ENCODE results near the gene GJC1. TPM values are rescaled to one million over a fixed set of nuclear protein-coding genes. Genes with fewer than 3 reads are reported as not detected.

Gene GJC1
- total RNA-seq, 1 donor from 2014 or later: 60.9 TPM

DNA sequence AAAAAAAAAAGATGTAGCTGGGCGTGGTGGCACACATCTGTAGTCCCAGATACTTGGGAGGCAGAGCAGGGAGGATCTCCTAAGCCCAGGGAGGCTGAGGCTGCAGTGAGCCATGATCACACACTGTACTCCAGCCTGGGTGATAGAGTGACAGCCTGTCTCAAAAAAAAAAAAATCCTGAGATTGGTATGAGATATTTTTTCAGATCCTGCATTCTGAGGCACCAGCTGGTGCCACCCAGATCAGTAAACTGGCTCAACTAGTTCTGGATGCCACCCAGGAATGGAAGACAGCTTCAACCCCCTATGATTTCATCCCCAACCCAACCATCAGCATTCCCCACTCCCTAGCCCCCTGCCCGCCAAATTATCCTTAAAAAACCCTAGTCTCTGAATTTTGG, 7.1 kb upstream of the GJC1 start:
- Mint-ChIP-seq H3K36me3 (ENCODE audit: unreplicated experiment) (no peaks in the 10 kb centered on the region), H3K9me3 (ENCODE audit: unreplicated experiment) (no peaks in the 10 kb centered on the region), H3K27me3 (ENCODE audit: unreplicated experiment) (peaks cover 7% of the 10 kb centered on the region), H3K27ac (ENCODE audit: unreplicated experiment) (no peak overlapping the region), H3K4me1 (ENCODE audit: low read depth, unreplicated experiment) (no peaks in the 10 kb centered on the region), H3K4me3 (ENCODE audit: unreplicated experiment) (no peak overlapping the region)
- DNase-seq: no peak
- no peak for TF ChIP-seq CTCF (IDR thresholded peaks at IDR 0.05; ENCODE audit: partially characterized antibody, unreplicated experiment)

DNA sequence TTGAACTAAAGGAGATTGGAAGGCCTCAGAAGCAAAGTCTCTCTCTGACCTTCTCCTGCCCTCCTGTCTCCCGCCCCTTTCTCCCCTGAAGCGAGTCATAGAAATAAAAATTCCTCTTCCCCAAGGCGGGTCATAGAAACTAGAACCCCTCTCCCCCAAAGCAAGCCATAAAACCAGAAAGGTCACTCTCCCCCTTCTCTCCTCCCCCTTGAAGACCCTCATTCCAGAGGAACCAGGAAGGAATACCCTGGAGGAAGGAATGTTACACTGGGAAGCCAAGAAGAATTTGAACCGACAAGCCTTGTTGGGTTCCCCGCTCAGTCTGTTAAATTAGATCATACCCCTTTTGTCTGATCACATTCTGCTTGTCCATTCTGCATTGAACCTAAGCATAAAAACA, 2.7 kb upstream of the GJC1 start:
- H3K27me3 Mint-ChIP-seq (ENCODE audit: unreplicated experiment): peaks cover 16% of the 10 kb centered on the region
- no peak overlapping the region for H3K27ac Mint-ChIP-seq (ENCODE audit: unreplicated experiment)
- no peaks in the 10 kb centered on the region for H3K4me1 Mint-ChIP-seq (ENCODE audit: low read depth, unreplicated experiment)
- DNase-seq: no peak
- no peaks in the 10 kb centered on the region for H3K36me3 Mint-ChIP-seq (ENCODE audit: unreplicated experiment)
- no peak for TF ChIP-seq CTCF (IDR thresholded peaks at IDR 0.05; ENCODE audit: partially characterized antibody, unreplicated experiment)
- peaks cover 9% of the 10 kb centered on the region for H3K9me3 Mint-ChIP-seq (ENCODE audit: unreplicated experiment)
- no peak overlapping the region for H3K4me3 Mint-ChIP-seq (ENCODE audit: unreplicated experiment)

DNA sequence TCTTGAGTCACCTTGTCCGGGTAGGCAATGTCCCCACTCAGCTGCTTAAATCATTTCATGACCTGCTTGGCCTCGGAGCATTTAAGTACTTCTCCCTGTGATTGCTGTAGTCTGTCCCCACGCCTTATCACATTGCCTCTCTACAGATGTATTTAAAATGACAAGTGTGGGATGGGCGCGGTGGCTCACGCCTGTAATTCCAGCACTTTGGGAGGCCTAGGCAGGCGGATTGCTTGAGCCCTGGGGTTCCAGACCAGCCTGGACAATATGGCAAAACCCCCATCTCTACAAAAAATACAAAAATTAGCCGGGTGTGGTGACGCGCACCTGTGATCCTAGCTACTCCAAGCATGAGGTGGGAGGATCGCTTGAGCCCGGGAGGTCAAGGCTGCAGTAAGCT, 1.3 kb upstream of the GJC1 start:
- Mint-ChIP-seq H3K27ac (ENCODE audit: unreplicated experiment) (no peak overlapping the region), H3K36me3 (ENCODE audit: unreplicated experiment) (no peaks in the 10 kb centered on the region), H3K4me1 (ENCODE audit: low read depth, unreplicated experiment) (no peaks in the 10 kb centered on the region), H3K27me3 (ENCODE audit: unreplicated experiment) (peaks cover 17% of the 10 kb centered on the region), H3K4me3 (ENCODE audit: unreplicated experiment) (no peak overlapping the region), H3K9me3 (ENCODE audit: unreplicated experiment) (peaks cover 9% of the 10 kb centered on the region)
- no peak for DNase-seq
- no peak for TF ChIP-seq CTCF (IDR thresholded peaks at IDR 0.05; ENCODE audit: partially characterized antibody, unreplicated experiment)

DNA sequence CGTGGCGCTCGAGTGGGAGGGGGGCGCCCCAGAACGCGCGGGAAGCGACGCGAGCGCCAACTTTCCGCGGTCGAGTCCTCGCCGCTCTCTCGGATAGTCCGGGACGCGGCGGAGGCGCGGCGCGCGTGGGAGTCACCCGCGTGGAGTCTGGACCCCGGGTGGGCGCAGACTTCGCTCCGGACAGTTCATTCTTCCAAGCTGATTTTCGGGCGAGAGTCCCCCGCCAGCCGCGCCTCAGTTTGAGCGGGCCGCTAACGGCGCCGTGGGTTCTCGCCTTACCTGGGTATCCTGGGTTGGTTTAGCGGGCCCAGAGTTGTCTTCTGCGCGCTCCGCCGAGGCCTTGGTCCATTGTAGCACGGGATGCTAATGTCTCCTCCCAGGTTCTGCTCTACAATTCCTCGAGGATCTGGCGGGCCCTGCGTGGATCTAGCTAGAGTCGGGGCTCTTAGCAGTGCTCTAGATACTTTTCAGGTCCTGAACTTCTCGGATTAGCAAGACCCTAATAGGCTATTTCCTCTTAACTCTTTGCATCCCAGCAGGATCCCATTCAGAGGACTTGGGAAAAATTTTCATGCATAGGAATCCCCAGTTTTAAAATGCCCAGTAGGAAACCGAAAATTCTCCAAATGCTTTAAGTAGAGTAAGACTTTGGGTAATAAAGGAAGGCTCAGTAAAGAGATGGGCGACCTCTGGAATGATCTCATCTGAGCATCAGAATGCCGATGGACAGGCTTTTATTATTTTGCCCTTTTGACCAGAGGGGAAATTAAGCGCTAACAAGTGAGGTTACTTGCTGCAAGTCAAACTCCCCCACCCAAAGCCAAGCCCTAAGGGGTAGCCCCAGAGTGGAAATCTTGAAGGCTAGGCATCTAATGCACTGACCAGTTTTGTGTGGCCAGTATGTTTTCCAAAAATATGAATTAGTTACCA, 537 bp upstream of the GJC1 start:
- H3K27me3 Mint-ChIP-seq (ENCODE audit: unreplicated experiment): peaks cover 17% of the 10 kb centered on the region
- peak overlapping the region; percentile 82 for H3K4me3 Mint-ChIP-seq (ENCODE audit: unreplicated experiment)
- no peaks in the 10 kb centered on the region for H3K36me3 Mint-ChIP-seq (ENCODE audit: unreplicated experiment)
- H3K9me3 Mint-ChIP-seq (ENCODE audit: unreplicated experiment): peaks cover 9% of the 10 kb centered on the region
- DNase-seq: no peak
- H3K4me1 Mint-ChIP-seq (ENCODE audit: low read depth, unreplicated experiment): no peaks in the 10 kb centered on the region
- peak overlapping the region; percentile 17 for H3K27ac Mint-ChIP-seq (ENCODE audit: unreplicated experiment)
- no peak for TF ChIP-seq CTCF (IDR thresholded peaks at IDR 0.05; ENCODE audit: partially characterized antibody, unreplicated experiment)

GRCh38 chr17:44828919-44829522, 1.1 kb downstream of the GJC1 start:
- Mint-ChIP-seq H3K4me1 (ENCODE audit: low read depth, unreplicated experiment) (no peaks in the 10 kb centered on the region), H3K9me3 (ENCODE audit: unreplicated experiment) (peaks cover 9% of the 10 kb centered on the region), H3K4me3 (ENCODE audit: unreplicated experiment) (peak overlapping the region; percentile 96), H3K27me3 (ENCODE audit: unreplicated experiment) (peaks cover 13% of the 10 kb centered on the region), H3K27ac (ENCODE audit: unreplicated experiment) (peak overlapping the region; percentile 94), H3K36me3 (ENCODE audit: unreplicated experiment) (no peaks in the 10 kb centered on the region)
- DNase-seq: no peak
- no peak for TF ChIP-seq CTCF (IDR thresholded peaks at IDR 0.05; ENCODE audit: partially characterized antibody, unreplicated experiment)
